DOHH2 (cell line): ENCODE data around the gene RNF213.

Experiments used
- H3F3A ChIP-seq: fragments of 200-600 bp; sonication (generic), shearing (Covaris generic); 2 replicates; pipeline ENCODE4 v1.6.0; 2016; ENCODE audit warnings: antibody characterized with exemption, mild to moderate bottlenecking; ENCODE audit not compliant: control insufficient read depth, insufficient read depth
- H3K27ac ChIP-seq: fragments of 200-600 bp; sonication (generic); 2 replicates; pipeline ENCODE4 v1.5.1; 2014; ENCODE audit warnings: low read depth, mild to moderate bottlenecking, low read length, moderate library complexity
- H3K27me3 ChIP-seq: fragments of 200-600 bp; sonication (generic); 2 replicates; pipeline ENCODE4 v1.6.1; 2014; ENCODE audit warnings: mild to moderate bottlenecking, low read length, mixed read lengths; ENCODE audit not compliant: control insufficient read depth
- H3K36me3 ChIP-seq: fragments of 200-600 bp; sonication (generic); 2 replicates; pipeline ENCODE4 v1.6.1; 2014; ENCODE audit warnings: mild to moderate bottlenecking, low read length, moderate library complexity, mixed read lengths; ENCODE audit not compliant: control insufficient read depth
- H3K4me1 ChIP-seq: fragments of 200-600 bp; sonication (generic); 2 replicates; pipeline ENCODE4 v1.6.1; 2014; ENCODE audit warnings: mild to moderate bottlenecking, low read length, mixed read lengths; ENCODE audit not compliant: control insufficient read depth
- H3K4me2 ChIP-seq: fragments of 200-600 bp; sonication (generic); 2 replicates; pipeline ENCODE4 v1.6.0; 2014; ENCODE audit warnings: mild to moderate bottlenecking, low read length, moderate library complexity
- H3K4me3 ChIP-seq: fragments of 200-600 bp; sonication (generic); 2 replicates; pipeline ENCODE4 v1.5.1; 2014; ENCODE audit warnings: mild to moderate bottlenecking, low read length, mixed read lengths
- H3K79me2 ChIP-seq: fragments of 200-600 bp; sonication (generic); 2 replicates; pipeline ENCODE4 v1.6.1; 2014; ENCODE audit warnings: mild to moderate bottlenecking, low read length, mixed read lengths; ENCODE audit not compliant: control insufficient read depth
- H3K9me2 ChIP-seq: fragments of 200-600 bp; sonication (generic); replicated peaks from 2 replicates; pipeline ENCODE4 v1.6.1; 2014; ENCODE audit warnings: mild to moderate bottlenecking, low read length, mixed read lengths; ENCODE audit not compliant: control insufficient read depth
- H3K9me3 ChIP-seq: fragments of 200-600 bp; sonication (generic); 2 replicates; pipeline ENCODE4 v1.6.1; 2014; ENCODE audit warnings: antibody characterized with exemption, low read length, mixed read lengths; ENCODE audit not compliant: control insufficient read depth, insufficient read depth
- H4K20me1 ChIP-seq: fragments of 200-600 bp; sonication (generic); 2 replicates; pipeline ENCODE4 v1.6.0; 2014; ENCODE audit warnings: low read depth, mild to moderate bottlenecking, antibody characterized with exemption, low read length, moderate library complexity; ENCODE audit not compliant: control insufficient read depth, insufficient read depth
- EZH2phosphoT487 ChIP-seq: fragments of 200-600 bp; sonication (generic); IDR thresholded peaks from 2 replicates; pipeline ENCODE4 v1.6.1; 2017; ENCODE audit warnings: borderline replicate concordance, mild to moderate bottlenecking, antibody characterized with exemption, low read length, moderate library complexity, mixed read lengths
- TF ChIP-seq, protein P1 (sequence below): fragments of 200-600 bp; sonication (generic); IDR thresholded peaks from one replicate; pipeline ENCODE4 v1.5.1; 2014; ENCODE audit warnings: antibody characterized with exemption, mild to moderate bottlenecking, low read depth, low read length; ENCODE audit not compliant: poor library complexity, severe bottlenecking

The RNF213 gene

GRCh38 chr17:80259457-80260068 is 1.1 kb upstream of the RNF213 start:
- peaks cover 32% of the 10 kb centered on the region for H3K4me1 ChIP-seq

GRCh38 chr17:80260069-80260535 is 550 bp upstream of the RNF213 start:
- H3K4me3 ChIP-seq = peak overlapping the region; percentile 50
- H3K27ac ChIP-seq = no peak overlapping the region
- peaks cover 4% of the 10 kb centered on the region; the same call in 1 of the 2 replicates for H4K20me1 ChIP-seq
- H3K27me3 ChIP-seq = peaks cover 59% of the 10 kb centered on the region
- H3K4me2 ChIP-seq = peak overlapping the region; percentile 33; the same call in 1 of the 2 replicates
- H3K9me2 ChIP-seq = no peaks in the 10 kb centered on the region
- TF ChIP-seq, protein P1, sequence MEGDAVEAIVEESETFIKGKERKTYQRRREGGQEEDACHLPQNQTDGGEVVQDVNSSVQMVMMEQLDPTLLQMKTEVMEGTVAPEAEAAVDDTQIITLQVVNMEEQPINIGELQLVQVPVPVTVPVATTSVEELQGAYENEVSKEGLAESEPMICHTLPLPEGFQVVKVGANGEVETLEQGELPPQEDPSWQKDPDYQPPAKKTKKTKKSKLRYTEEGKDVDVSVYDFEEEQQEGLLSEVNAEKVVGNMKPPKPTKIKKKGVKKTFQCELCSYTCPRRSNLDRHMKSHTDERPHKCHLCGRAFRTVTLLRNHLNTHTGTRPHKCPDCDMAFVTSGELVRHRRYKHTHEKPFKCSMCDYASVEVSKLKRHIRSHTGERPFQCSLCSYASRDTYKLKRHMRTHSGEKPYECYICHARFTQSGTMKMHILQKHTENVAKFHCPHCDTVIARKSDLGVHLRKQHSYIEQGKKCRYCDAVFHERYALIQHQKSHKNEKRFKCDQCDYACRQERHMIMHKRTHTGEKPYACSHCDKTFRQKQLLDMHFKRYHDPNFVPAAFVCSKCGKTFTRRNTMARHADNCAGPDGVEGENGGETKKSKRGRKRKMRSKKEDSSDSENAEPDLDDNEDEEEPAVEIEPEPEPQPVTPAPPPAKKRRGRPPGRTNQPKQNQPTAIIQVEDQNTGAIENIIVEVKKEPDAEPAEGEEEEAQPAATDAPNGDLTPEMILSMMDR = no peak
- no peak for TF ChIP-seq EZH2phosphoT487
- no peaks in the 10 kb centered on the region for H3K9me3 ChIP-seq
- peaks cover 24% of the 10 kb centered on the region for H3F3A ChIP-seq
- H3K4me1 ChIP-seq = peaks cover 32% of the 10 kb centered on the region
- H3K36me3 ChIP-seq = no peaks in the 10 kb centered on the region
- H3K79me2 ChIP-seq = no peaks in the 10 kb centered on the region

More at GRCh38 chr17:80259457-80260068, 1.1 kb upstream of the RNF213 start:
- TF ChIP-seq EZH2phosphoT487 = no peak
- TF ChIP-seq, protein P1 = no peak
- Histone ChIP-seq H3K27ac (no peak overlapping the region), H3K4me2 (peak overlapping the region; percentile 33; the same call in 1 of the 2 replicates), H3K27me3 (peaks cover 59% of the 10 kb centered on the region), H3F3A (peaks cover 24% of the 10 kb centered on the region), H3K36me3 (no peaks in the 10 kb centered on the region), H3K79me2 (no peaks in the 10 kb centered on the region), H3K9me3 (no peaks in the 10 kb centered on the region), H3K4me3 (peak overlapping the region; percentile 50; the same call in 1 of the 2 replicates), H3K9me2 (no peaks in the 10 kb centered on the region), H4K20me1 (peaks cover 4% of the 10 kb centered on the region; the same call in 1 of the 2 replicates)

GRCh38 chr17:80261159-80261894 is 675 bp downstream of the RNF213 start:
- H3K4me1 ChIP-seq = peaks cover 32% of the 10 kb centered on the region

More at GRCh38 chr17:80261159-80261894, 675 bp downstream of the RNF213 start:
- Histone ChIP-seq H3K27ac (no peak overlapping the region), H3K27me3 (peaks cover 69% of the 10 kb centered on the region), H3K4me2 (peak overlapping the region; percentile 88), H3K9me2 (no peaks in the 10 kb centered on the region), H3K79me2 (no peaks in the 10 kb centered on the region), H3F3A (peaks cover 24% of the 10 kb centered on the region), H4K20me1 (peaks cover 4% of the 10 kb centered on the region; the same call in 1 of the 2 replicates), H3K9me3 (no peaks in the 10 kb centered on the region), H3K36me3 (no peaks in the 10 kb centered on the region), H3K4me3 (peak overlapping the region; percentile 71)
- TF ChIP-seq, protein P1 = no peak
- no peak; the same call in 1 of the 2 replicates for TF ChIP-seq EZH2phosphoT487
